K562 (cell line): ENCODE measurements around the gene C10orf95. TPM values are rescaled to one million over a fixed set of nuclear protein-coding genes. Genes with fewer than 3 reads are reported as not detected.

ENCODE experiments used
- ATAC-seq: fragments of 200-7000 bp; cut with Tn5 transposase; 3 replicates; pipeline ENCODE4 v1.9.1; 2020; ENCODE audit warnings: moderate library complexity
- BruUV-seq: library from RNA; stranded (reverse); fragments of 400-500 nt; replicated peaks from 2 replicates; lab custom pipeline; 2021; lab: Mats Ljungman, UMichigan
- CTCF ChIA-PET: fragments of 300-600 bp; formaldehyde crosslinking; extraction: SDS; loops from one replicate; lab custom pipeline; 2021; ENCODE audit warnings: low intra/inter-chr PET ratio; lab: Yijun Ruan, JAX
- POLR2A ChIA-PET: fragments of 300-600, 350-650 bp; sonication (Branson Sonifier 250); formaldehyde crosslinking; extraction: SDS; loops from one replicate; lab custom pipeline; 2021; ENCODE audit warnings: antibody characterized with exemption, inconsistent platforms; lab: Yijun Ruan, JAX
- DNase-seq, 4 experiments: peaks; one replicate each; pipeline versions ENCODE4 v3.0.0 to v3.0.0-alpha.2; 2011 to 2018; ENCODE audit warnings: low spot score in 3 of 4, mixed read lengths in 3 of 4; ENCODE audit errors: extremely low read depth in 1 of 4
- FAIRE-seq: peaks from 2 replicates; lab custom pipeline; 2011; peaks lifted over from hg19 to GRCh38; lab: Jason Lieb, UNC
- H2AFZ ChIP-seq: 2 replicates; pipeline ENCODE4 v1.6.0; 2011; ENCODE audit warnings: low read depth, low read length, control low read depth, inconsistent platforms
- H3K27ac ChIP-seq: fragments of 200-600 bp; 3 replicates; pipeline ENCODE4 v1.8.0; 2011; ENCODE audit warnings: low read depth, mild to moderate bottlenecking, control low read depth, inconsistent platforms, low read length, moderate library complexity, mixed read lengths; ENCODE audit errors: extremely low read depth
- H3K27me3 ChIP-seq, 2 experiments: fragments of 300-600 bp in 1 of 2; 2 replicates in 1 of 2; 3 replicates in 1 of 2; pipeline versions ENCODE4 v1.6.0 to v1.8.0; 2011; ENCODE audit warnings: inconsistent platforms in 2 of 2, low read length in 2 of 2, mild to moderate bottlenecking in 1 of 2, mixed read lengths in 1 of 2, moderate library complexity in 1 of 2; ENCODE audit not compliant: control insufficient read depth in 2 of 2, insufficient read depth in 2 of 2
- H3K36me3 ChIP-seq: fragments of 300-600 bp; 3 replicates; pipeline ENCODE4 v1.8.0; 2011; ENCODE audit warnings: mild to moderate bottlenecking, low read length, inconsistent platforms; ENCODE audit not compliant: control insufficient read depth, insufficient read depth
- H3K4me1 ChIP-seq, 2 experiments: fragments of 200-600 bp in 1 of 2; replicated peaks in 1 of 2; 2 replicates in 1 of 2; 3 replicates in 1 of 2; pipeline versions ENCODE4 v1.5.1 to v1.8.0; 2011; ENCODE audit warnings: inconsistent platforms in 2 of 2, low read length in 2 of 2, mild to moderate bottlenecking in 1 of 2, mixed read lengths in 1 of 2, moderate library complexity in 1 of 2; ENCODE audit not compliant: control insufficient read depth in 2 of 2, insufficient read depth in 2 of 2
- H3K4me2 ChIP-seq: 2 replicates; pipeline ENCODE4 v1.6.1; 2011; ENCODE audit warnings: low read length, control low read depth, inconsistent platforms, mixed read lengths; ENCODE audit not compliant: insufficient read depth
- H3K4me3 ChIP-seq: fragments of 200-600 bp; sonication (generic), shearing (Covaris generic); 2 replicates; pipeline ENCODE4 v1.5.1; 2016; ENCODE audit warnings: control low read depth, inconsistent platforms
- H3K79me2 ChIP-seq: fragments of 200-600 bp; 3 replicates; pipeline ENCODE4 v1.8.0; 2011; ENCODE audit warnings: low read length, inconsistent platforms; ENCODE audit not compliant: control insufficient read depth, insufficient read depth
- H3K9ac ChIP-seq, 2 experiments: 2 replicates each; pipeline versions ENCODE4 v1.6.0 to v1.6.1; 2011; ENCODE audit warnings: low read depth in 2 of 2, low read length in 2 of 2, control low read depth in 1 of 2, inconsistent platforms in 1 of 2, mild to moderate bottlenecking in 1 of 2, mixed read lengths in 1 of 2; ENCODE audit not compliant: insufficient read depth in 1 of 2
- H3K9me1 ChIP-seq: one replicate; pipeline ENCODE4 v1.6.0; 2011; ENCODE audit warnings: inconsistent platforms, mild to moderate bottlenecking, low read length, moderate library complexity; ENCODE audit not compliant: control insufficient read depth, insufficient read depth
- H3K9me3 ChIP-seq: replicated peaks from 2 replicates; pipeline ENCODE4 v1.5.1; 2011; ENCODE audit warnings: low read depth, low read length, inconsistent platforms; ENCODE audit not compliant: control insufficient read depth, insufficient read depth
- H4K20me1 ChIP-seq: replicated peaks from 2 replicates; pipeline ENCODE4 v1.6.1; 2011; ENCODE audit warnings: low read length, inconsistent platforms, mixed read lengths; ENCODE audit not compliant: control insufficient read depth, insufficient read depth
- CTCFL ChIP-seq: IDR thresholded peaks from 2 replicates; pipeline ENCODE4 v1.6.1; 2011; ENCODE audit warnings: borderline replicate concordance, low read depth, mild to moderate bottlenecking, moderate library complexity, low read length; ENCODE audit not compliant: insufficient read depth, poor library complexity, severe bottlenecking
- ILK ChIP-seq: fragments of 450-650 bp; IDR thresholded peaks from 2 replicates; pipeline ENCODE4 v1.6.1; 2016; ENCODE audit warnings: missing genetic modification characterization, low read depth, mild to moderate bottlenecking, missing compliant biosample characterization, moderate library complexity, borderline replicate concordance
- POLR2AphosphoS5 ChIP-seq: IDR thresholded peaks from 2 replicates; pipeline ENCODE4 v1.6.1; 2011; ENCODE audit warnings: mild to moderate bottlenecking, low read depth, low read length, moderate library complexity; ENCODE audit not compliant: control insufficient read depth, insufficient read depth
- POLR2G ChIP-seq: fragments of 200-400 bp; formaldehyde crosslinking; IDR thresholded peaks from 2 replicates; pipeline ENCODE4 v1.6.1; 2017; ENCODE audit warnings: low read depth, mild to moderate bottlenecking, antibody characterized with exemption, low read length, moderate library complexity
- TSHZ1 ChIP-seq: fragments of 250-450 bp; sonication (Bioruptor Pico); IDR thresholded peaks from 2 replicates; pipeline ENCODE4 v1.4.0; 2020; ENCODE audit warnings: mild to moderate bottlenecking, moderate library complexity
- WGBS: fragments of 100-300 bp; shearing (Covaris generic); methylation state at CpG from one replicate; pipeline ENCODE4 v1.1.6; 2016; ENCODE audit warnings: low coverage, mixed read lengths; ENCODE audit not compliant: insufficient coverage; ENCODE audit errors: missing lambda C conversion rate; 5-methylcytosine and 5-hydroxymethylcytosine counted together
- in situ Hi-C: fragments of 300-500 bp; cut with MboI; formaldehyde crosslinking; loops from 4 replicates; pipeline ENCODE4 v1.15.0; 2018; ENCODE audit warnings: inconsistent platforms, mixed read lengths
- intact Hi-C: fragments of 100-400 bp; cut with micrococcal nuclease; formaldehyde crosslinking; loops from 2 replicates; pipeline ENCODE4 v1.14.2; 2022
- polyA plus RNA-seq, 8 experiments: library from polyadenylated mRNA; depleted of rRNA in 4 of 8; stranded (reverse) in 5 of 8; unstranded in 3 of 8; fragments of >200 nt; fragmentation: Nextera tagmentation in 2 of 8; fragmentation: Illumina TruSeq in 1 of 8; extraction: Ambion mirVana in 2 of 8; extraction: Trizol in 1 of 8; gene quantifications; 2 replicates each; pipeline versions ENCODE4 v1.2.1 to v1.2.3, GENCODE V29; 2011 to 2014; ENCODE audit warnings: inconsistent platforms in 1 of 8, missing spikeins in 1 of 8
- total RNA-seq, 7 experiments: library from RNA; depleted of rRNA in 6 of 7; stranded (reverse); fragments of >200 nt in 6 of 7; fragmentation: Illumina TruSeq in 2 of 7; extraction: Trizol in 2 of 7; gene quantifications; 2 replicates each; pipeline versions ENCODE4 v1.2.1 to v1.2.3, GENCODE V29; 2011 to 2021; ENCODE audit warnings: low replicate concordance in 1 of 7

Gene C10orf95
- total and polyA plus RNA-seq, 9 of the 15 experiments (the other 6 are each of a cell fraction or from before 2014, with no cell fraction given) = 0.03 to 0.41 (median 0.17) TPM; not detected in 1

- intact Hi-C loops = loop anchor here (5.0 kb wide), 1 partner anchor 243 kb away; no protein-coding TSS in a partner anchor
- no peaks in the 10 kb centered on the region for H3K9me1 ChIP-seq
- no peaks in the 10 kb centered on the region for H3K79me2 ChIP-seq
- in situ Hi-C loops = no loop called here
- H2AFZ ChIP-seq = no peak overlapping the region
- FAIRE-seq = no peak
- no peak overlapping the region for H3K4me3 ChIP-seq
- WGBS = 94% methylated on average over 9 of the region's 9 CpGs
- CTCF ChIA-PET = no interaction called here
- peaks cover 4 to 9% of the 10 kb centered on the region in 2 experiments; a peak in 4 of 5 replicates for H3K4me1 ChIP-seq
- TF ChIP-seq ILK (tag) = no peak
- TF ChIP-seq TSHZ1 = no peak
- TF ChIP-seq CTCFL = no peak
- TF ChIP-seq POLR2G = peak; percentile 66
- no peak for TF ChIP-seq POLR2AphosphoS5
- H3K9me3 ChIP-seq = no peaks in the 10 kb centered on the region
- no peak overlapping the region for H3K4me2 ChIP-seq
- no peaks in the 10 kb centered on the region for H4K20me1 ChIP-seq
- no peaks in the 10 kb centered on the region for H3K27me3 ChIP-seq
- H3K9ac ChIP-seq = 0 out of 4 replicates have a peak overlapping the region, but pooled peaks of 1 of the 2 experiments have one; percentile 32
- no peak overlapping the region for H3K27ac ChIP-seq
- POLR2A ChIA-PET = interaction anchor here (2.1 kb wide), 1 partner anchor 13 kb away, joined by 7 read pairs; no protein-coding TSS in a partner anchor
- no peak for DNase-seq
- no TSS peak for BruUV-seq
- no peak for ATAC-seq
- peaks cover 19% of the 10 kb centered on the region; the same call in 2 of the 3 replicates for H3K36me3 ChIP-seq
These were observed 24.2 kb upstream of the C10orf95 start for GRCh38 chr10:102475451-102476040.
